8988T (cell line): Measurements from ENCODE around the gene NFYC.

ENCODE experiments used
- DNase-seq: peaks from one replicate; pipeline ENCODE4 v3.0.0; 2011

The NFYC gene

GRCh38 chr1:40691538-40692428 is at the start of gene NFYC:
Gene NFYC (plus strand): TSS chr1:40691704. CDS start chr1:40738844, 47,140 bp downstream.
- DNase-seq = peak; percentile 68

- no peak for DNase-seq
Measured at GRCh38 chr1:40645118-40645680, 46.3 kb upstream of the NFYC start.

GRCh38 chr1:40646315-40646714 is 45.2 kb upstream of the NFYC start:
- no peak for DNase-seq

- DNase-seq = no peak
Measured at GRCh38 chr1:40648200-40648599, 43.3 kb upstream of the NFYC start.

- no peak for DNase-seq
Measured at GRCh38 chr1:40648928-40649591, 42.4 kb upstream of the NFYC start.

- DNase-seq = no peak
Measured at GRCh38 chr1:40649592-40649930, 41.9 kb upstream of the NFYC start.

- DNase-seq = no peak
Measured at GRCh38 chr1:40650075-40650474, 41.4 kb upstream of the NFYC start.

- DNase-seq = no peak
Measured at GRCh38 chr1:40651138-40651857, 40.2 kb upstream of the NFYC start.

GRCh38 chr1:40652468-40652867 is 39.0 kb upstream of the NFYC start:
- no peak for DNase-seq

GRCh38 chr1:40652979-40653378 is 38.5 kb upstream of the NFYC start:
- no peak for DNase-seq

GRCh38 chr1:40653851-40654537 is 37.5 kb upstream of the NFYC start:
- DNase-seq = no peak

- DNase-seq = no peak
Measured at GRCh38 chr1:40657046-40657445, 34.5 kb upstream of the NFYC start.

- DNase-seq = no peak
Measured at GRCh38 chr1:40658751-40659648, 32.5 kb upstream of the NFYC start.

- DNase-seq = no peak
Measured at GRCh38 chr1:40659649-40659947, 31.9 kb upstream of the NFYC start.

- no peak for DNase-seq
Measured at GRCh38 chr1:40661678-40662077, 29.8 kb upstream of the NFYC start.

- DNase-seq = no peak
Measured at GRCh38 chr1:40662151-40662550, 29.4 kb upstream of the NFYC start.

GRCh38 chr1:40662864-40663263 is 28.6 kb upstream of the NFYC start:
- DNase-seq = no peak

GRCh38 chr1:40663324-40664166 is 28.0 kb upstream of the NFYC start:
- no peak for DNase-seq

- DNase-seq = no peak
Measured at GRCh38 chr1:40664167-40664537, 27.4 kb upstream of the NFYC start.

- DNase-seq = no peak
Measured at GRCh38 chr1:40664791-40665190, 26.7 kb upstream of the NFYC start.
